Mucosa of stomach (tissue), 1 donor: Measurements from ENCODE around the gene KIR2DL4.
"Not testable (repeated sequence)": the region's sequence is repeated elsewhere in the genome, so short reads cannot be mapped to it uniquely, and the experiment has no call there.

Experiments
- H3K27me3 ChIP-seq: one replicate; pipeline ENCODE4 v1.7.0; 2013; ENCODE audit warnings: mild to moderate bottlenecking, low read length; ENCODE audit not compliant: control insufficient read depth, insufficient read depth
- H3K36me3 ChIP-seq: one replicate; pipeline ENCODE4 v1.7.0; 2013; ENCODE audit warnings: low read length; ENCODE audit not compliant: control insufficient read depth, insufficient read depth
- H3K4me1 ChIP-seq: one replicate; pipeline ENCODE4 v1.7.0; 2013; ENCODE audit warnings: mild to moderate bottlenecking, low read length; ENCODE audit not compliant: control insufficient read depth, insufficient read depth
- H3K4me3 ChIP-seq: one replicate; pipeline ENCODE4 v1.7.0; 2013; ENCODE audit warnings: low read length
- H3K9ac ChIP-seq: one replicate; pipeline ENCODE4 v1.7.0; 2013; ENCODE audit warnings: mild to moderate bottlenecking, low read length, moderate library complexity
- H3K9me3 ChIP-seq: one replicate; pipeline ENCODE4 v1.7.0; 2013; ENCODE audit warnings: mild to moderate bottlenecking, low read length, moderate library complexity; ENCODE audit not compliant: control insufficient read depth
- donor health status: Pancreatic carcinoma.

KIR2DL4 gene

DNA sequence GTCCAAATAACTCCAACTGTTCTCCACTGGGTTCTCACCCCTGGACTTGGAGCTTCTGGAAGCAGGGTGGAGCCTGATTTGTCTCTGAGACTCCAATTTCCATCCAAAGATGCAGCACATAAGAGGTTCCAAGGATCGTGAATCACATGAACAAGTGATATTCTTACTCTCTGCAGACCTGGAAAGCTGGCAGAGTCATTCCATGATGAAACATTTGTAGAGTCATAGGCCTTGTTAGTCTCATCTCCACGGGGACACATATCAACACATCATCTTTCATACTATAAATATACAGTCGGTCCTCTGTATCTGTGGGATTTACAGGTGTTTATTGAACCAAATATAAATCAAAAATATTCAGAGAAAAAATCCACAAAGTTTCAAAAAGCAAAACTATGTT, 11.2 kb downstream of the KIR2DL4 start:
- not testable (repeated sequence) for H3K4me3 ChIP-seq, H3K9me3 ChIP-seq, H3K4me1 ChIP-seq, H3K36me3 ChIP-seq, H3K9ac ChIP-seq, H3K27me3 ChIP-seq

DNA sequence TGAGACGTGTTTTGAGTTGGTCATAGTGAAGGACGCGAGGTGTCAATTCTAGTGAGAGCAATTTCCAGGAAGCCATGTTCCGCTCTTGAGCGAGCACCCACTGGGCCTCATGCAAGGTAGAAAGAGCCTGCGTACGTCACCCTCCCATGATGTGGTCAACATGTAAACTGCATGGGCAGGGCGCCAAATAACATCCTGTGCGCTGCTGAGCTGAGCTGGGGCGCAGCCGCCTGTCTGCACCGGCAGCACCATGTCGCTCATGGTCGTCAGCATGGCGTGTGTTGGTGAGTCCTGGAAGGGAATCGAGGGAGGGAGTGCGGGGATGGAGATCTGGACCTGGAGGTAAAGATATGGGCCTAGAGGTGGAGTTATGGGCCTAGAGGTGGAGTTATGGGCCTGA, 12.8 kb downstream of the KIR2DL4 start, which contains the start of gene KIR3DL1:
TSS of gene KIR3DL1 (plus strand) at position 218 of the 400 bp plus-strand sequence.
- H3K4me3 ChIP-seq, H3K4me1 ChIP-seq, H3K36me3 ChIP-seq, H3K9me3 ChIP-seq, H3K9ac ChIP-seq, H3K27me3 ChIP-seq: not testable (repeated sequence)

DNA sequence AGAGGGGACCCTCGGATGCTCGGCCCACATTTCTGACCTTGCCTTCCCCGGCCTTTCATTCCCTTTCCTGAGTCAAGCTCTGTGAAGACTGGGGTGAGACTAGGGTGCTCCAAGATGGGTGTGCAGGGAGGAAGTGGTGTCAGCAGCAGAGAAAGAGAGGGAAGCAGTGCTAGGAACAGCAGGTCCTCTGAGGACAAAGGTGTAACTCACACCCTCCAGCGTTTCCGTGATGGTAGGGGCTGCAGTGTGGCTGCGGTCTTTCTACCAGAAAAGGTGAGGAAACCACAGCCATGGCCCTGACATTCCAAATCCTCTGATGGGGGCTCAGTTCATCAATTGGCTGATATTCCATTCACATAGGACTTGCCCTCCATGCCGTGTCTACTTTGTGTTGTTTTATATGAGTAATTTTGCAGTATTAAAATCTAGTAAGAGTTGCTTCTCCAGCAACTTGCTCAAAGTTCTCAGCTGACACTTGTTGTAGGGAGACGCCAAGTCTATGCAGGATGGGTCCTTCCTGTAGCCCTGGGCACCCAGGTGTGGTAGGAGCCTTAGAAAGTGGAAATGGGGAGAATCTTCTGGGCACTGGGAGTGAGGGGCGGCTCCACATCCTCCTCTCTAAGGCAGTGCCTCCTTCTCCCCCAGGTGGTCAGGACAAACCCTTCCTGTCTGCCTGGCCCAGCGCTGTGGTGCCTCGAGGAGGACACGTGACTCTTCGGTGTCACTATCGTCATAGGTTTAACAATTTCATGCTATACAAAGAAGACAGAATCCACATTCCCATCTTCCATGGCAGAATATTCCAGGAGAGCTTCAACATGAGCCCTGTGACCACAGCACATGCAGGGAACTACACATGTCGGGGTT, 14.5 kb downstream of the KIR2DL4 start:
- Histone ChIP-seq H3K36me3 (no peaks in the 10 kb centered on the region), H3K27me3 (no peaks in the 10 kb centered on the region), H3K4me3 (no peak overlapping the region), H3K9me3 (no peaks in the 10 kb centered on the region), H3K4me1 (no peaks in the 10 kb centered on the region), H3K9ac (no peak overlapping the region)

DNA sequence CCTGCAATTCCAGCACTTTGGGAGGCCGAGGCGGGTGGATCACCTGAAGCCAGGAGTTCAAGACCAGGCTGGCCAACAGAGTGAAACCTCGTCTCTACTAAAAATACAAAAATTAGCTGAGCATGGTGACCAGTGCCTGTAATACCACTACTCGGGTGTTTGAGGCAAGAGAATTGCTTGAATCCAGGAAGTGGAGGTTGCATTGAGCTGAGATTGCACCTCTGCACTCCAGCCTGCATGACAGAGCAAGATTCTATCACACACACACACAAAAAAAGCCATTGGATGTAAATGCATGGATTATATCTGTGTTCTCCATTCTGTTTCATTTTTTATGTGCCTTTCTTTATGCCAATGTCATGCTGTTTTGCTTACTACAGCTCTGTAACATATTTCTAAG, 21.0 kb downstream of the KIR2DL4 start:
- not testable (repeated sequence) for H3K4me3 ChIP-seq, H3K9ac ChIP-seq, H3K9me3 ChIP-seq, H3K27me3 ChIP-seq, H3K4me1 ChIP-seq, H3K36me3 ChIP-seq

DNA sequence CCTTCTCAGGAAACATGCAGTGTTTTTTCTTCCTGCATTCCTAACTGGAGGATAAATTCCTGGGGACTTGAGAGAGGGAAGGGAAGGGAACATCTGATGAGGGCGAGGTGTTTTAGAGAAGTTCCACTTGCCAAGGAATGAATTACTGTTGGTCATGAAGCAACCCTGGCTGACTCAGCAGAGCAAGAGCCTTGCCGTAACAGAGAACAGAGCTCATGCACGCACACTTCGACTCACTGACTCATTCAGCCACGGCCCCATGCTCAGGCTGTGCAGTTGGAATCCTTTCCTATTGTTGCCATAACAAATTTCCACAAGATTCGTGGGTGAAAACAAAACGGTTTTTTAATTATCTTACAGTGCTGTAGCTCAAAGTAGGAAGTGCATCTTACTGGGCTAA, 21.9 kb downstream of the KIR2DL4 start:
- not testable (repeated sequence) for H3K27me3 ChIP-seq, H3K36me3 ChIP-seq, H3K4me3 ChIP-seq, H3K9ac ChIP-seq, H3K4me1 ChIP-seq, H3K9me3 ChIP-seq

DNA sequence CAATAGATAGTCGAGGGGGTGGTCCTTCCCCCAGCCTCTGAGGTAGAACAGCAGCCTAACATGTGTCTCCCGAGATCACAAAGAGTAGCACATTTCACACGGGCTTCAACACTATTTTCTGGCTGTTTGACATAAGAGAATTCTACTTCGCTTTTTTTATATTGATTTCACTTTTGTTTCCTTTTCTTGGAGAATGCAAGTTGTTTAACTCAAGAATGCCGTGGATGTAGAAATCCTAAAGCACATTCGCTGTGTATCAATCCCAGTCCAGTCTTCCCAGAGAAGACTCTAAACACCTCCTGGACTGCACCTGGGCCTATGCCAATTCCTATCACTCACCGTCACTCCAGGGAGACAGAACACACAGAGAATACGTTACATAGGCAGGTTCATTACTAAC, 24.7 kb downstream of the KIR2DL4 start:
- H3K9ac ChIP-seq, H3K4me1 ChIP-seq, H3K9me3 ChIP-seq: not testable (repeated sequence)

DNA sequence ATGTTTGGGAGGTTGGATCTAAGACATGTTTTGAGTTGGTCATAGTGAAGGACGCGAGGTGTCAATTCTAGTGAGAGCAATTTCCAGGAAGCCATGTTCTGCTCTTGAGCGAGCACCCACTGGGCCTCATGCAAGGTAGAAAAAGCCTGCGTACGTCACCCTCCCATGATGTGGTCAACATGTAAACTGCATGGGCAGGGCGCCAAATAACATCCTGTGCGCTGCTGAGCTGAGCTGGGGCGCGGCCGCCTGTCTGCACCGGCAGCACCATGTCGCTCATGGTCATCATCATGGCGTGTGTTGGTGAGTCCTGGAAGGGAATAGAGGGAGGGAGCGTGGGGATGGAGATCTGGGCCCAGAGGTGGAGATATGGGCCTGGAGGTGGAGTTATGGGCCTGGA, 29.1 kb downstream of the KIR2DL4 start, which contains the start of gene KIR2DS4:
TSS of gene KIR2DS4 (plus strand) at position 181 of the 400 bp plus-strand sequence.
- not testable (repeated sequence) for H3K27me3 ChIP-seq, H3K36me3 ChIP-seq, H3K9ac ChIP-seq, H3K4me1 ChIP-seq, H3K9me3 ChIP-seq, H3K4me3 ChIP-seq

More for the DNA sequence above, 24.7 kb downstream of the KIR2DL4 start:
- not testable (repeated sequence) for H3K27me3 ChIP-seq, H3K36me3 ChIP-seq, H3K4me3 ChIP-seq

DNA sequence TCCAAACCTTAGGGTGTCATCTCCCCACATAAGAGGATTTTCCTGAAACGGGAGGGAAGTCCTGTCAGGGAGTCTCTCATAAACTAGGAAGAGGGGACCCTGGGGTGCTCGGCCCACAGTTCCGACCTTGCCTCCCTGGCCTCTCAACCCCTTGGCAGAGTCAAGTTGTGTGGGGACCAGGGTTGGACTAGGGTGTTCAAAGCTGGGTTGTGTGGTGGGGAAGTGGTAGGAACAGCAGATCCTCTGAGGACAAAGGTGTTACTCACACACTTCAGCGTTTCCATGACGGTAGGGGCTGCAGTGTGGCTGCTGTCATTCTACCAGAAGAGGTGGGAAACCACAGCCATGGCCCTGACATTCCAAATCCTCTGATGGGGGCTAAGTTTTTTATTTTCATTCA, 31.7 kb downstream of the KIR2DL4 start:
- not testable (repeated sequence) for H3K9me3 ChIP-seq, H3K4me3 ChIP-seq, H3K9ac ChIP-seq, H3K36me3 ChIP-seq, H3K27me3 ChIP-seq, H3K4me1 ChIP-seq

DNA sequence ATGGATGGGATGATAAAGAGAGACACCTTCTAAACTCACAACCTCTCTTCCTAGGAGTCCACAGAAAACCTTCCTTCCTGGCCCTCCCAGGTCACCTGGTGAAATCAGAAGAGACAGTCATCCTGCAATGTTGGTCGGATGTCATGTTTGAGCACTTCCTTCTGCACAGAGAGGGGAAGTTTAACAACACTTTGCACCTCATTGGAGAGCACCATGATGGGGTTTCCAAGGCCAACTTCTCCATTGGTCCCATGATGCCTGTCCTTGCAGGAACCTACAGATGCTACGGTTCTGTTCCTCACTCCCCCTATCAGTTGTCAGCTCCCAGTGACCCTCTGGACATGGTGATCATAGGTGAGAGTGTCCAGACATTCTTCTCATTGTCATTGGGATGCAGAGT, 34.1 kb downstream of the KIR2DL4 start:
- not testable (repeated sequence) for H3K4me3 ChIP-seq, H3K36me3 ChIP-seq, H3K9ac ChIP-seq, H3K9me3 ChIP-seq, H3K4me1 ChIP-seq, H3K27me3 ChIP-seq

DNA sequence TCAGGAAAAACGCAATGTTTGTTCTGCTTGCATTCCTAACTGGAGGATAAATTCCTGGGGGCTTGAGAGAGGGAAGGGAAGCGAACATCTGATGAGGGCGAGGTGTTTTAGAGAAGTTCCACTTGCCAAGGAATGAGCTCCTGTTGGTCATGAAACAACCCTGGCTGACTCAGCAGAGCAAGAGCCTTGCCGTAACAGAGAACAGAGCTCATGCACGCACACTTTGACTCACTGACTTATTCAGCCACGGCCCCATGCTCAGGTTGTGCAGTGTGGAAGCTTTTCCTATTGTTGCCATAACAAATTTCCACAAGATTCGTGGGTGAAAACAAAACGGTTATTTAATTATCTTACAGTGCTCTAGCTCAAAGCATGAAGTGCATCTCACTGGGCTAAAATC, 39.8 kb downstream of the KIR2DL4 start:
- H3K4me3 ChIP-seq, H3K27me3 ChIP-seq, H3K4me1 ChIP-seq, H3K9ac ChIP-seq, H3K36me3 ChIP-seq, H3K9me3 ChIP-seq: not testable (repeated sequence)

DNA sequence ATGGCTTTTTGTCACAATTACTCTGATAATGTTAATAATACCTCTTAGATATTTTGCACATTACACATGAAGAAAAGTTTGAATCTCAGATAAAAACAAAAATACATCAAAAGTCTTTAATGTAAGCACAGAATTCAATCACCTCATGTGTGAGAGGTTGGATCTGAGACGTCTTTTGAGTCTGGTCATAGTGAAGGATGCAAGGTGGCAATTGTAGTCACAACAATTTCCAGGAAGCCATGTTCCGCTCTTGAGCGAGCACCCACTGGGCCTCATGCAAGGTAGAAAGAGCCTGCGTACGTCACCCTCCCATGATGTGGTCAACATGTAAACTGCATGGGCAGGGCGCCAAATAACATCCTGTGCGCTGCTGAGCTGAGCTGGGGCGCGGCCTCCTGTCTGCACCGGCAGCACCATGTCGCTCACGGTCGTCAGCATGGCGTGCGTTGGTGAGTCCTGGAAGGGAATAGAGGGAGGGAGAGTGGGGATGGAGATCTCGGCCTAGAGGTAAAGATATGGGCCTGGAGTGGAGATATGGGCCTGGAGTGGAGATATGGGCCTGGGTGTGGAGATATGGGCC, 46.7 kb downstream of the KIR2DL4 start, which contains the start of gene KIR3DL2:
TSS of gene KIR3DL2 (plus strand) at position 383 of the 580 bp plus-strand sequence. CDS start at position 416, 33 bp downstream.
- not testable (repeated sequence) for H3K9ac ChIP-seq, H3K27me3 ChIP-seq, H3K36me3 ChIP-seq, H3K9me3 ChIP-seq, H3K4me1 ChIP-seq, H3K4me3 ChIP-seq

DNA sequence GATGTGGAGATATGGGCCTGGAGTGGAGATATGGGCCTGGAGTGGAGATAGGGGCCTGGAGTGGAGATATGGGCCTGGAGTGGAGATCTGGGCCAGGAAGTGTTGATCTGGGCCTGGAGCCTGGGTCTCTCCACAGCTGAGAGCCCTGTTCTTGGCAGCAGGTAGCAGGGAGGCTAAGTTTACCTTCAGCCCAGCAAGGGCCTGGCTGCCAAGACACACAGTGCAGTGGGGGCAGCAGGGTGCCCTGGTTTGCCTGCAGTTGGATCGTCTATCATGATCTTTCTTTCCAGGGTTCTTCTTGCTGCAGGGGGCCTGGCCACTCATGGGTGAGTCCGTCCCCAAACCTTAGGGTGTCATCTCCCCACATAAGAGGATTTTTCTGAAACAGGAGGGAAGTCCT, 47.5 kb downstream of the KIR2DL4 start:
- Histone ChIP-seq H3K9me3 (no peaks in the 10 kb centered on the region), H3K36me3 (no peaks in the 10 kb centered on the region), H3K4me3 (no peak overlapping the region), H3K27me3 (no peaks in the 10 kb centered on the region), H3K4me1 (no peaks in the 10 kb centered on the region), H3K9ac (no peak overlapping the region)
